ENCODE results near the gene CHD6. TPM values are rescaled to one million over a fixed set of nuclear protein-coding genes. Genes with fewer than 3 reads are reported as not detected.
A peak's percentile ranks its signal among the peaks of the same experiment; 100 is the strongest.

CHD6 gene
- total and polyA plus RNA-seq, 2 of the 13 experiments (the other 11 are each of a cell fraction or from before 2014, with no cell fraction given) = 14.4 to 52.0 TPM

DNA sequence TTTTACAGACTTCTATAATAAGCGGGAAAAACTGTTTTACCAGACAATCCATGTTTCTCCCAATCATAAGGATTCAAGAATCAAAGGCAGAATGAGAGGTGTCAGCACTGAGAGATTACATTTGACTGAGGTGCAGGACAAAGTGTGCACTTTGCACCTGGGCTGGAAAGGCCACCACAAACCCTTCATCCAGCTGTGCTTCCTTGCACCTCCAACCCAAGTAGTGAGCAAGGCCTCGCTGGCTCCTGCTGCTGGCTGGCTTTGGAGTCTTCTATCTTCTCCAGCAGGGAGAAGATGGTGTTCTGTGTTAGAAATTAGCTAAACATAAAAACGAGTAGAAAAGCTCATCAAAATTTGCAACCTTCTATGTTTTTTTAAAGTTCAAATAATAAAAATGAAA, 77.7 kb downstream of the CHD6 start (continued):
- TF ChIP-seq, protein P1, sequence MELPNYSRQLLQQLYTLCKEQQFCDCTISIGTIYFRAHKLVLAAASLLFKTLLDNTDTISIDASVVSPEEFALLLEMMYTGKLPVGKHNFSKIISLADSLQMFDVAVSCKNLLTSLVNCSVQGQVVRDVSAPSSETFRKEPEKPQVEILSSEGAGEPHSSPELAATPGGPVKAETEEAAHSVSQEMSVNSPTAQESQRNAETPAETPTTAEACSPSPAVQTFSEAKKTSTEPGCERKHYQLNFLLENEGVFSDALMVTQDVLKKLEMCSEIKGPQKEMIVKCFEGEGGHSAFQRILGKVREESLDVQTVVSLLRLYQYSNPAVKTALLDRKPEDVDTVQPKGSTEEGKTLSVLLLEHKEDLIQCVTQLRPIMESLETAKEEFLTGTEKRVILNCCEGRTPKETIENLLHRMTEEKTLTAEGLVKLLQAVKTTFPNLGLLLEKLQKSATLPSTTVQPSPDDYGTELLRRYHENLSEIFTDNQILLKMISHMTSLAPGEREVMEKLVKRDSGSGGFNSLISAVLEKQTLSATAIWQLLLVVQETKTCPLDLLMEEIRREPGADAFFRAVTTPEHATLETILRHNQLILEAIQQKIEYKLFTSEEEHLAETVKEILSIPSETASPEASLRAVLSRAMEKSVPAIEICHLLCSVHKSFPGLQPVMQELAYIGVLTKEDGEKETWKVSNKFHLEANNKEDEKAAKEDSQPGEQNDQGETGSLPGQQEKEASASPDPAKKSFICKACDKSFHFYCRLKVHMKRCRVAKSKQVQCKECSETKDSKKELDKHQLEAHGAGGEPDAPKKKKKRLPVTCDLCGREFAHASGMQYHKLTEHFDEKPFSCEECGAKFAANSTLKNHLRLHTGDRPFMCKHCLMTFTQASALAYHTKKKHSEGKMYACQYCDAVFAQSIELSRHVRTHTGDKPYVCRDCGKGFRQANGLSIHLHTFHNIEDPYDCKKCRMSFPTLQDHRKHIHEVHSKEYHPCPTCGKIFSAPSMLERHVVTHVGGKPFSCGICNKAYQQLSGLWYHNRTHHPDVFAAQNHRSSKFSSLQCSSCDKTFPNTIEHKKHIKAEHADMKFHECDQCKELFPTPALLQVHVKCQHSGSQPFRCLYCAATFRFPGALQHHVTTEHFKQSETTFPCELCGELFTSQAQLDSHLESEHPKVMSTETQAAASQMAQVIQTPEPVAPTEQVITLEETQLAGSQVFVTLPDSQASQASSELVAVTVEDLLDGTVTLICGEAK (IDR thresholded peaks at IDR 0.05) = no peak
- TF ChIP-seq, protein P1 (CRISPR knock-in tag; IDR thresholded peaks at IDR 0.05) = no peak
- TF ChIP-seq, protein P2, sequence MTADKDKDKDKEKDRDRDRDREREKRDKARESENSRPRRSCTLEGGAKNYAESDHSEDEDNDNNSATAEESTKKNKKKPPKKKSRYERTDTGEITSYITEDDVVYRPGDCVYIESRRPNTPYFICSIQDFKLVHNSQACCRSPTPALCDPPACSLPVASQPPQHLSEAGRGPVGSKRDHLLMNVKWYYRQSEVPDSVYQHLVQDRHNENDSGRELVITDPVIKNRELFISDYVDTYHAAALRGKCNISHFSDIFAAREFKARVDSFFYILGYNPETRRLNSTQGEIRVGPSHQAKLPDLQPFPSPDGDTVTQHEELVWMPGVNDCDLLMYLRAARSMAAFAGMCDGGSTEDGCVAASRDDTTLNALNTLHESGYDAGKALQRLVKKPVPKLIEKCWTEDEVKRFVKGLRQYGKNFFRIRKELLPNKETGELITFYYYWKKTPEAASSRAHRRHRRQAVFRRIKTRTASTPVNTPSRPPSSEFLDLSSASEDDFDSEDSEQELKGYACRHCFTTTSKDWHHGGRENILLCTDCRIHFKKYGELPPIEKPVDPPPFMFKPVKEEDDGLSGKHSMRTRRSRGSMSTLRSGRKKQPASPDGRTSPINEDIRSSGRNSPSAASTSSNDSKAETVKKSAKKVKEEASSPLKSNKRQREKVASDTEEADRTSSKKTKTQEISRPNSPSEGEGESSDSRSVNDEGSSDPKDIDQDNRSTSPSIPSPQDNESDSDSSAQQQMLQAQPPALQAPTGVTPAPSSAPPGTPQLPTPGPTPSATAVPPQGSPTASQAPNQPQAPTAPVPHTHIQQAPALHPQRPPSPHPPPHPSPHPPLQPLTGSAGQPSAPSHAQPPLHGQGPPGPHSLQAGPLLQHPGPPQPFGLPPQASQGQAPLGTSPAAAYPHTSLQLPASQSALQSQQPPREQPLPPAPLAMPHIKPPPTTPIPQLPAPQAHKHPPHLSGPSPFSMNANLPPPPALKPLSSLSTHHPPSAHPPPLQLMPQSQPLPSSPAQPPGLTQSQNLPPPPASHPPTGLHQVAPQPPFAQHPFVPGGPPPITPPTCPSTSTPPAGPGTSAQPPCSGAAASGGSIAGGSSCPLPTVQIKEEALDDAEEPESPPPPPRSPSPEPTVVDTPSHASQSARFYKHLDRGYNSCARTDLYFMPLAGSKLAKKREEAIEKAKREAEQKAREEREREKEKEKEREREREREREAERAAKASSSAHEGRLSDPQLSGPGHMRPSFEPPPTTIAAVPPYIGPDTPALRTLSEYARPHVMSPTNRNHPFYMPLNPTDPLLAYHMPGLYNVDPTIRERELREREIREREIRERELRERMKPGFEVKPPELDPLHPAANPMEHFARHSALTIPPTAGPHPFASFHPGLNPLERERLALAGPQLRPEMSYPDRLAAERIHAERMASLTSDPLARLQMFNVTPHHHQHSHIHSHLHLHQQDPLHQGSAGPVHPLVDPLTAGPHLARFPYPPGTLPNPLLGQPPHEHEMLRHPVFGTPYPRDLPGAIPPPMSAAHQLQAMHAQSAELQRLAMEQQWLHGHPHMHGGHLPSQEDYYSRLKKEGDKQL (CRISPR knock-in tag; IDR thresholded peaks at IDR 0.05; ENCODE audit: low read depth) = no peak
- TF ChIP-seq ZNF558 (CRISPR knock-in tag; IDR thresholded peaks at IDR 0.05; ENCODE audit: borderline replicate concordance) (no peak), XRCC5 (optimal IDR thresholded peaks at IDR 0.05; ENCODE audit: low read length) (peak; percentile 36), ZKSCAN8 (CRISPR knock-in tag; IDR thresholded peaks at IDR 0.05; ENCODE audit: borderline replicate concordance) (no peak), MXI1 (IDR thresholded peaks at IDR 0.05; ENCODE audit: borderline replicate concordance, low read depth, low read length) (no peak), SP5 (CRISPR knock-in tag; IDR thresholded peaks at IDR 0.05; ENCODE audit: borderline replicate concordance, low read depth) (no peak), MED1 (CRISPR knock-in tag; IDR thresholded peaks at IDR 0.05) (no peak), FOXO1 (CRISPR knock-in tag; IDR thresholded peaks at IDR 0.05) (no peak), FOXJ3 (CRISPR knock-in tag; IDR thresholded peaks at IDR 0.05; ENCODE audit: borderline replicate concordance) (no peak), SAP130 (CRISPR knock-in tag; IDR thresholded peaks at IDR 0.05; ENCODE audit: low read depth) (peak; percentile 25; the same call in 1 of the 2 replicates), EHMT2 (IDR thresholded peaks at IDR 0.05; ENCODE audit: borderline replicate concordance, low read depth, low read length) (no peak), ZNF644 (CRISPR knock-in tag; IDR thresholded peaks at IDR 0.05; ENCODE audit: low read depth) (peak; percentile 90)
- TF ChIP-seq, protein P3, sequence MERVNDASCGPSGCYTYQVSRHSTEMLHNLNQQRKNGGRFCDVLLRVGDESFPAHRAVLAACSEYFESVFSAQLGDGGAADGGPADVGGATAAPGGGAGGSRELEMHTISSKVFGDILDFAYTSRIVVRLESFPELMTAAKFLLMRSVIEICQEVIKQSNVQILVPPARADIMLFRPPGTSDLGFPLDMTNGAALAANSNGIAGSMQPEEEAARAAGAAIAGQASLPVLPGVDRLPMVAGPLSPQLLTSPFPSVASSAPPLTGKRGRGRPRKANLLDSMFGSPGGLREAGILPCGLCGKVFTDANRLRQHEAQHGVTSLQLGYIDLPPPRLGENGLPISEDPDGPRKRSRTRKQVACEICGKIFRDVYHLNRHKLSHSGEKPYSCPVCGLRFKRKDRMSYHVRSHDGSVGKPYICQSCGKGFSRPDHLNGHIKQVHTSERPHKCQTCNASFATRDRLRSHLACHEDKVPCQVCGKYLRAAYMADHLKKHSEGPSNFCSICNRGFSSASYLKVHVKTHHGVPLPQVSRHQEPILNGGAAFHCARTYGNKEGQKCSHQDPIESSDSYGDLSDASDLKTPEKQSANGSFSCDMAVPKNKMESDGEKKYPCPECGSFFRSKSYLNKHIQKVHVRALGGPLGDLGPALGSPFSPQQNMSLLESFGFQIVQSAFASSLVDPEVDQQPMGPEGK (CRISPR knock-in tag; IDR thresholded peaks at IDR 0.05) = 0 out of 2 replicates have a peak, but pooled peaks have one; percentile 24

All from HepG2 (cell line).